Inflammatory macrophage treated with lipopolysaccharide for 4 hours (primary cell): ENCODE data around the gene ARIH1.
"Not testable (repeated sequence)": the region's sequence is repeated elsewhere in the genome, so short reads cannot be mapped to it uniquely, and the experiment has no call there.

Experiments
- DNase-seq: peaks from one replicate; pipeline ENCODE4 v3.0.0-alpha.2; 2020

The ARIH1 gene

GRCh38 chr15:72540606-72541237 is 66.6 kb downstream of the ARIH1 start:
- no peak for DNase-seq

DNA sequence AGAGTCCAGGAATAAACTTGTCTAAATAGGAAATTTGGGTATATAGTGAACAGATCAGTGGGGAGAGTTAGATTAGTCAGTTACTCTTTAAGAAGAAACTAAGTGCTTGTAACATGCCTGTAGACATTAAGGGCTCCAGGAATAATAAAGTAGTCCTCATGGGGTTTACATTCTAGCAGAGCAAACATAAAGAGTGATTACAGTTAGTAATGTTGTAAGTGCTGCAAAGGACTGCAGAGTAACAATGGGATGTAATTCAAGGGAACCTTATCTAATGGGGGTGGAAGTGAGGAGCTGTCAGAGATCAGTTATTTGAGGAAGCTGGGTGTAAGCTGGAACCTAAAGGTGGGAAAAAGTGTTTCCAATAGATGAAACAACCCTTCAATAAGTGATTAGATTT is 67.5 kb downstream of the ARIH1 start:
- DNase-seq: no peak

DNA sequence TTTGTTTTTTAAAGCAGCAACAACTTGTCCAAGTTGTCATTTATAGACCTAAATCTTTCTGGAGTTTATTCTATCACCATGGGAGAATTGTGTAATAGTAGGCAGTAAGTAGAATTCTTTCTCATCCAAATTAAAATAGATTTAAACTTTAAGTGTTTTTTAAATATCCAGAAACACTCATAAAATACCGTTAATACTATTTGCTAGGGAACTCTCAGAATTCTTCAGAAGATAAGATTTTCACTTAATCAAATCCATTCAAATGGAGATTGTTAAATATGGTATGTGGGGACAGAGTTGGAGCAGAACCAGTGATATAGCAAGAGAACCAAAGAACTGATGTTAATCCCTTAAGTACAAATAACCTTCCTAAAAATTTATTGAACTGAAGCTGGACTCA is 71.0 kb downstream of the ARIH1 start:
- no peak for DNase-seq

- DNase-seq: peak; percentile 63
Observed at GRCh38 chr15:72554471-72555425, 80.6 kb downstream of the ARIH1 start.

GRCh38 chr15:72559781-72560180 is 85.7 kb downstream of the ARIH1 start:
- peak; percentile 19 for DNase-seq

GRCh38 chr15:72560458-72560857 is 86.3 kb downstream of the ARIH1 start:
- no peak for DNase-seq

GRCh38 chr15:72562386-72562785 is 88.3 kb downstream of the ARIH1 start:
- DNase-seq: peak; percentile 51

DNA sequence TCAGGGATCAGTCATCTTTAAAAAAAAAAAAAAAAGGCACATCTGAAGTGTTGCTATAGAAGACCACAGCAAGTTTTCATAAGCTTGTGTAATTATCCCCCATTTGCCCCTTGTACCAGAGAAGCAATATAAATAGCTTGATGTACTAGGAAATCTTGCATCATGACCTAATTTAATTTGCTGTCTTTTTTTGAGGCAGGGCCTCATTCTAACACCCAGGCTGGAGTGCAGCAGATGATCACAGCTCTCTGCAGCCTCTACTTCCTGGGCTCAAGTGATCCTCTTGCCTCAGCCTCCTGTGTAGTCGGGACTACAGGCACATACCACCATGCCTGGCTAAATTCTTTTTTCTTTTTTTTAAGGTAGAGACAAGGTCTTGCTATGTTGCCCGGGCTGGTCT is 88.7 kb downstream of the ARIH1 start:
- DNase-seq: peak; percentile 13

- DNase-seq: peak; percentile 80
Observed at GRCh38 chr15:72564091-72564490, 90.0 kb downstream of the ARIH1 start.

- DNase-seq: no peak
Observed at GRCh38 chr15:72566973-72567372, 92.8 kb downstream of the ARIH1 start.

GRCh38 chr15:72570059-72570458 is 95.9 kb downstream of the ARIH1 start:
- peak; percentile 83 for DNase-seq

DNA sequence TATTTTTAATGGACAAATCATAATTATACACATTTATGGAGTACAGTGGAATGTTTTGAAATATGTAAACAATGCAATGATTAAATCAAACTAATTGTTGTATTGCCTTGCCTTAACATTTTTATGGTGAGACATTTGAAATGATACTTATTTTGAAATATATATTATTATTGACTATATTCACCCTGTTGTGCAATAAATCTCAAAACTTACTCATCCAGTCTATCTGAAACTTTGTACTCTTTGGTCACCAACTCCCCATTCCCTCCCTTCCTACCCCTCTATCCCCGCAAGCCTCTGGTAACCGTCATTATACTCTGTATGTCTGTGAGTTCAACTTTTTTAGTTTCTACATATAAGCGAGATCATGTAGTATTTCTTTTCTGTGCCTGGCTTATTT is 105.7 kb downstream of the ARIH1 start:
- no peak for DNase-seq

DNA sequence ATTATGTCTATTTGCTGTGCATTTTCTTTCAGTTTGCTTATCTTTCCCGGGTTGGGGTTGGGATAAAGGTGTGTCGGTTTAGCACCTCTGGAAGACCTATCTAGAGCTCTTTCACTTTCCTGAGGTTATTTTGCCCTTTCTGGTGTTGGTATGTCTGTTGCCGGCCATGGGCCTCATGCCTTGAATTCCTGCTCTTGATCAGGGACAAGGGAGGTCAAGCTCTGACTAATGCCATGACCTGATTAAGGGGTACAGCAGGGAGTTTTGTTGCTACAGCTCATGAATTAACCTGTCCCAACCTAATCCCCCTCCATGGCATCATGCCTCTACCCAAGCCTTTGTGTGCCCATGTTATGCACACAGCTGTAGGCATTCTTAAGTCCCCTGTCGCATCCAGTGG is 109.9 kb downstream of the ARIH1 start:
- DNase-seq: no peak

GRCh38 chr15:72585025-72585424 is 110.9 kb downstream of the ARIH1 start:
- no peak for DNase-seq

DNA sequence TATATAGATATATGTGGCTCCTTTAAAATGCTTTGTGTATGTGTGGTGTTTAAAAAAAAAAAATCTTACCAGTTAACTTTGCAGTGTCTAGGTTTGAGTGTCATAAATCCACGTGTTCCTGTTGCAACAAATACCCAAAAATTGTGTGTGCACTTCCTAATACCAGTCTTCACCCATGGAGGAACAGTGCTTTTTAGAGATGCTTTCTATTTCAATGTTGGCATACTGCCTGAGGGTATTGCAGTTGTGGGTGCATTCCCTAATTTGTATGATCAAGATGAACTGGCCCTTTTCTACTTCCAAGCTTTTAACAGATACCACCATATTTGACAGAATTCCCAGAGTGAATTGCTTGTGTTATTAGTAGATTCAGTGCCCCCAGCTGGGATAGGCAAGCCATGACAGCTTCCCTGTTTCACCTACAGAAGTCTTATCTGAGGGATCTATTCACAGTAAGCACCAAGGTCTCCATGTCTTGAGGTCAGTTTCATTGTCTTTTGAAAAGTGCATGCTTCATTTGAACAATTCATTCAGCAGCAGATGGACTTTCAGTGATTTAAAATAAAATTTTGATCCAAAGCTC is 111.4 kb downstream of the ARIH1 start:
- peak; percentile 60 for DNase-seq

GRCh38 chr15:72588096-72588495 is 114.0 kb downstream of the ARIH1 start:
- DNase-seq: no peak

- no peak for DNase-seq
Observed at GRCh38 chr15:72590427-72590826, 116.3 kb downstream of the ARIH1 start.

- no peak for DNase-seq
Observed at GRCh38 chr15:72591361-72591760, 117.2 kb downstream of the ARIH1 start.

DNA sequence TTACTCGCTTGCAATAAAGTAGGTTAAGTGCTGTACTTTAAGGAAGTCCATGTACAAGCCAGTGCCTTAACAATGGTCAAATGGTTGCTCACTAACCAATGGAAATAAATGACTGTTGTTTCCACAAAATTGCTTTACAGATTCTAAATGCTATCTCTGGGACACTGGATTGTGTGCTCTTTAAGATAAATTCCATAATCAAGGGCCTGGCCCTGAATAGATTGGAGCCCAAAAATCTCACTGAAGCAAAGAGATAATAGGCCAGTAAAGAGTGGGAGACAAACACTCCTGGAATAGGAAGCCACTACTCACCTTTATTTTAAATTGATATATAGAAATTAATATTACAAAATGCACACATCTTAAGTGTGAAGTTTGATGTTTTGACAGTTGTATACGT is 118.0 kb downstream of the ARIH1 start:
- DNase-seq: no peak

DNA sequence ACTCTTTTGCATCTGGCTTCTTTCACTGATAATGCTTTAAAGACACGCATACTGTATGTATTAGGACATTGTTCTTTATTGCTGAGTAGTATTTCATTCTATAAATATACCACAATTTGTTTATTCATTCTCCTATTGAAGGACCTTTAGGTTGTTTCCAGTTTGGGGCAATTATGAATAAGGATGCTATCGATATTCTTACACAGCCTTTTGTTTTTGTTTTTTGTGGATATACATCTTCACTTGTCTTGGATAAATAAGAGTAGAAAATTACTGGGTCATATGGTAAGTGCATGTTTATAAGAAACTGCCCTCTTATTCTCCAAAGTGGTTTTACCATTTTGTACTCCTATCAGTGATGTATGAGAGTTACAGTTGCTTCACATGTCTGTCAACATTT is 118.5 kb downstream of the ARIH1 start:
- DNase-seq: no peak

DNA sequence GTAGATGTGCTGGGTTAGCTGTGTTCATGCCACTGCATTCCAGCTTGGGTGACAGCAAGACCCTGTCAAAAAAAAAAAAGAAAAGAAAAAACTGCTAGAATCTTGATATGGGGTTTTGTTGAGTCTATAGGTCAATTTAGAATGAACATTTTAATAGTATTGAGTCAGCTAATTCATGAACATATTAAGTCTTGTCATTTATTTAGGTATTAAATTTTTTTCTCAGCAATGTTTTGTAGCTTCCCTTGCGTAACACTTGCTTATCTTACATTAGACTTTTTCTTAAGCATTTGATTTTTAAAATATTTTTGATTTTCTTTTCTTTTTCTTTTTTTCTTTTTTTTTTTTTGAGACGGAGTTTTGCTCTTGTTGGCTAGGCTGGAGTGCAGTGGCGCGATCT is 119.7 kb downstream of the ARIH1 start:
- no peak for DNase-seq

DNA sequence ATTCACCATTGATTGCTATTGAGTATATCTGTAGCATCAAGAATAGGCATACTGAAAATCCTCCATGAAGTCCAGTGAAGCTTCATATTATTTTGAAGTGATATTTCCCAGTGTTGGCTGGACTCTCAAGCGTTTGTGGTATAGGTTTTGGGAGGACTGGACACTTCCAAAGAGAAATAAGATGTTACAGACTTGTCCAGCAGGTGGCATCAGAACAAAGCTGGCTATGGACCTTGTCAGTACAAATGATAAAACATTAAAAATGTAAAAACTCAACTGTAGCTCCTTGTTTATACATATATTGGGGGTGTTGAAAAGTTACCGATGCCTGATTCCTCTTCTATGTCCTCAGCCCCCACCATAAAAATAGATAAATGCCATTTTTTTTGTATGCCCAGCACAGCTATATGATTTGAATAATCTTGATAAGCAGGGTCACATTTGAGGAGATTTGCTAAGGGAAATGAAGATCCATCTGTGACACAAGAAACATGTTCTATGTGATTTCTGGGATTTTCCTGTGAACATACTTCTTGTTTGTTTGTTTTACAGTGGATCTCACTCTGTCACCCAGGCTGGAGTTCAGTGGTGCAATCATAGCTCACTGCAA is 125.8 kb downstream of the ARIH1 start:
- peak; percentile 51 for DNase-seq

DNA sequence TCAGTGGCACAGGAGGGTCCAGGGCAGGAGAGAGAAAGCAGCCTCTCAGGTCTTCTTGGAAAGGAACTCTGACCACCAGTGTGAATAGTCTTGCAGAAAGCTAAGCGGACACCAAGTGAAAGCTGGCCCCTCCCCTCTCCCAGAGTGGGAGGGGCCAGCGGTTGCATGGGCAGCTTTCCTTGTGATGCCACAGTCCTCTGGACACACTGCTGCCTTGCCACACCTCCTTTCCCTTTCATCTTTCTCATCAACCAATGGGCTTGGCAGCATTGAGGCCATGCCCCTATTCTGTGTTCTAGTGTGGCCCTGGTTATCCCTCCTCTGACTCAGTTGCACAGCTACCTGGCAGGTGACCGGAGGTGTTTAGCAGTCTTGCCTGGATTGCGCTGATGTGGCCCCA is 130.7 kb downstream of the ARIH1 start:
- no peak for DNase-seq

GRCh38 chr15:72608084-72608483 is 134.0 kb downstream of the ARIH1 start:
- DNase-seq: not testable (repeated sequence)
